GM12872 (cell line): Measurements from ENCODE around the gene ATRN.

Source experiments
- CTCF ChIP-seq: IDR thresholded peaks from 3 replicates; pipeline ENCODE4 v1.5.1; 2011; ENCODE audit warnings: low read depth, mild to moderate bottlenecking, low read length, moderate library complexity; ENCODE audit not compliant: insufficient read depth

The ATRN gene

GRCh38 chr20:3470208-3470626 is 601 bp upstream of the ATRN start:
- TF ChIP-seq CTCF: no peak

- TF ChIP-seq CTCF: no peak
Measured at GRCh38 chr20:3471397-3472021, 691 bp downstream of the ATRN start.

- TF ChIP-seq CTCF: no peak
Measured at GRCh38 chr20:3472105-3472504, 1.3 kb downstream of the ATRN start.

- TF ChIP-seq CTCF: no peak
Measured at GRCh38 chr20:3473324-3473723, 2.5 kb downstream of the ATRN start.

GRCh38 chr20:3473944-3474343 is 3.1 kb downstream of the ATRN start:
- no peak for TF ChIP-seq CTCF

GRCh38 chr20:3477861-3478544 is 7.2 kb downstream of the ATRN start:
- TF ChIP-seq CTCF: no peak

- TF ChIP-seq CTCF: no peak
Measured at GRCh38 chr20:3479025-3479424, 8.2 kb downstream of the ATRN start.
